Tibial nerve (tissue), 4 donors: Measurements from ENCODE around the gene LINGO1.

ENCODE experiments used
- EP300 ChIP-seq, 2 donors: sonication (generic); formaldehyde crosslinking; IDR thresholded peaks; one replicate each; pipeline ENCODE4 v1.6.1; 2017; ENCODE audit warnings: antibody characterized with exemption in 2 of 2, mild to moderate bottlenecking in 1 of 2
- POLR2A ChIP-seq, 2 donors: fragments of 450-650 bp; IDR thresholded peaks; one replicate each; pipeline ENCODE4 v1.6.1; 2017; ENCODE audit warnings: antibody characterized with exemption in 2 of 2, mild to moderate bottlenecking in 2 of 2, moderate library complexity in 2 of 2
- TF ChIP-seq, protein P1 (sequence below), 5 experiments: fragments of 200-600 bp in 3 of 5; fragments of 450-650 bp in 2 of 5; sonication (generic) in 3 of 5; IDR thresholded peaks; one replicate each; pipeline ENCODE4 v1.5.1; 2016 to 2019; ENCODE audit warnings: antibody characterized with exemption in 5 of 5, mild to moderate bottlenecking in 3 of 5, moderate library complexity in 2 of 5

DNA sequence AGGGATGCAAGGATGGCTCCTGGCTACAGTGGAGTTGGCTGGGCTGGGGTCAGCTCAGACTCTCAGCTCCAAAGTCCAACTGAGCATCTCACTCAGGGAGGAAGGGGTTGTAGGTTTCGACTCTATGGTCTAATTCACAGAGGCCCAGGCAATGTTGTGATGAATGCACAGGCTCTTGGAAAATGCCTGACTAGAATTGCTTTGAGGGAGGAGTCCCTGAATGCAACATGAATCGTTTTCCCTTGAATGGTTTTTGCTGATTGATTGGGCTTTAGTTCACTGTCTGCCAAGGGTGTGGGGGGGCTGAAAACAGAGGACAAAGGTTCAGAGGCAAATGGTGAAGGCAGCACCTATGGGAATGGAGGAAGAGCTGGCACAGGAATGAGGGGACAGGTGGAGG lies 48.6 kb upstream of the LINGO1 start:
- TF ChIP-seq POLR2A (IDR thresholded peaks at IDR 0.05) (no peak), EP300 (IDR thresholded peaks at IDR 0.05) (no peak)
- TF ChIP-seq, protein P1, sequence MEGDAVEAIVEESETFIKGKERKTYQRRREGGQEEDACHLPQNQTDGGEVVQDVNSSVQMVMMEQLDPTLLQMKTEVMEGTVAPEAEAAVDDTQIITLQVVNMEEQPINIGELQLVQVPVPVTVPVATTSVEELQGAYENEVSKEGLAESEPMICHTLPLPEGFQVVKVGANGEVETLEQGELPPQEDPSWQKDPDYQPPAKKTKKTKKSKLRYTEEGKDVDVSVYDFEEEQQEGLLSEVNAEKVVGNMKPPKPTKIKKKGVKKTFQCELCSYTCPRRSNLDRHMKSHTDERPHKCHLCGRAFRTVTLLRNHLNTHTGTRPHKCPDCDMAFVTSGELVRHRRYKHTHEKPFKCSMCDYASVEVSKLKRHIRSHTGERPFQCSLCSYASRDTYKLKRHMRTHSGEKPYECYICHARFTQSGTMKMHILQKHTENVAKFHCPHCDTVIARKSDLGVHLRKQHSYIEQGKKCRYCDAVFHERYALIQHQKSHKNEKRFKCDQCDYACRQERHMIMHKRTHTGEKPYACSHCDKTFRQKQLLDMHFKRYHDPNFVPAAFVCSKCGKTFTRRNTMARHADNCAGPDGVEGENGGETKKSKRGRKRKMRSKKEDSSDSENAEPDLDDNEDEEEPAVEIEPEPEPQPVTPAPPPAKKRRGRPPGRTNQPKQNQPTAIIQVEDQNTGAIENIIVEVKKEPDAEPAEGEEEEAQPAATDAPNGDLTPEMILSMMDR (IDR thresholded peaks at IDR 0.05) = no peak
